K562 (cell line): ENCODE data around the gene LTA4H.

Experiments used
- IFI16 ChIP-seq: fragments of 250-450 bp; sonication (Bioruptor Pico); IDR thresholded peaks from 2 replicates; pipeline ENCODE4 v2.1.2; 2022; ENCODE audit warnings: mild to moderate bottlenecking, inconsistent platforms
- MEIS2 ChIP-seq: fragments of 450-650 bp; IDR thresholded peaks from 2 replicates; pipeline ENCODE4 v1.6.1; 2014; ENCODE audit warnings: mild to moderate bottlenecking; ENCODE audit not compliant: partially characterized antibody
- ZZZ3 ChIP-seq: fragments of 450-650 bp; IDR thresholded peaks from 2 replicates; pipeline ENCODE4 v1.6.1; 2016; ENCODE audit warnings: antibody characterized with exemption, mild to moderate bottlenecking, moderate library complexity
- TF ChIP-seq, protein P1 (sequence below), 3 experiments: IDR thresholded peaks in 2 of 3; conservative IDR thresholded peaks in 1 of 3; 2 replicates each; pipeline ENCODE4 v1.5.1; 2011 to 2012; ENCODE audit warnings: low read length in 3 of 3, mild to moderate bottlenecking in 3 of 3, control low read depth in 2 of 3, improper control_type of control experiment in 1 of 3, inconsistent platforms in 1 of 3, low read depth in 1 of 3, mixed read lengths in 1 of 3, moderate library complexity in 1 of 3; ENCODE audit not compliant: insufficient read depth in 2 of 3

DNA sequence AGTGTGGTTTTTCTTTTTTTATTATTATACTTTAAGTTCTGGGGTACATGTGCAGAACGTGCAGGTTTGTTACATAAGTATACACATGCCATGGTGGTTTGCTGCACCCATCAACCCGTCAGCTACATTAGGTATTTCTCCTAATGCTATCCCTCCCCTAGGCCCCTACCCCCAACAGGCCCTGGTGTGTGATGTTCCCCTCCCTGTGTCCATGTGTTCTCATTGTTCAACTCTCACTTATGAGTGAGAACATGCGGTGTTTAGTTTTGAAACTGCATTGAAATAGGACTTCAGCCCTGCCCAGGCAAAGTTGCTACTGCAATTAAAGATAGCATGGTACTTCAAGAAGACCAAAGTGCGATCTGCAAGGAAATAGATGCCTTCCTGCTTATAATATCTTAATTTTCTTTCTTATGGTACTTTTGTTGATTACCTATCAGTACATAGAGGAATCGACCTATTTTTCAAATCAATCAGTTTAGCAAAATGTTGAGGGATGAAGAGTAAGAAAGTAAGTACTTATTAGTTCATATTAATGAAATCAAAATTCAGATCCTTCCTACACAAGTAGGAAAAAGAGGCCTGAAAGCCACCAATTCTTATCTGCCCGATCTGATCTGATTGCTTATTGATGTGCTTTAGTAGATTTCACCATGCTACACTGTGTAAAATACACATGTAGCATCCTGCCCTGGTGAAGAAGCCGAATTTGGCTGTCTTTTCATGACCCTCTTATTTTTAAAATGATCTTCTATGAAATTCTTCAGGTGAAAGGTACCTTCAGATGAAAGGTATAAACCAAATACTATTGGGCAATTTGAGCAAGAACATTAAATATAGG is 1.6 kb downstream of the LTA4H start:
- TF ChIP-seq MEIS2, result no peak
- no peak for TF ChIP-seq ZZZ3
- TF ChIP-seq, protein P1, sequence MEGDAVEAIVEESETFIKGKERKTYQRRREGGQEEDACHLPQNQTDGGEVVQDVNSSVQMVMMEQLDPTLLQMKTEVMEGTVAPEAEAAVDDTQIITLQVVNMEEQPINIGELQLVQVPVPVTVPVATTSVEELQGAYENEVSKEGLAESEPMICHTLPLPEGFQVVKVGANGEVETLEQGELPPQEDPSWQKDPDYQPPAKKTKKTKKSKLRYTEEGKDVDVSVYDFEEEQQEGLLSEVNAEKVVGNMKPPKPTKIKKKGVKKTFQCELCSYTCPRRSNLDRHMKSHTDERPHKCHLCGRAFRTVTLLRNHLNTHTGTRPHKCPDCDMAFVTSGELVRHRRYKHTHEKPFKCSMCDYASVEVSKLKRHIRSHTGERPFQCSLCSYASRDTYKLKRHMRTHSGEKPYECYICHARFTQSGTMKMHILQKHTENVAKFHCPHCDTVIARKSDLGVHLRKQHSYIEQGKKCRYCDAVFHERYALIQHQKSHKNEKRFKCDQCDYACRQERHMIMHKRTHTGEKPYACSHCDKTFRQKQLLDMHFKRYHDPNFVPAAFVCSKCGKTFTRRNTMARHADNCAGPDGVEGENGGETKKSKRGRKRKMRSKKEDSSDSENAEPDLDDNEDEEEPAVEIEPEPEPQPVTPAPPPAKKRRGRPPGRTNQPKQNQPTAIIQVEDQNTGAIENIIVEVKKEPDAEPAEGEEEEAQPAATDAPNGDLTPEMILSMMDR (IDR thresholded peaks at IDR 0.05 in 2 of 3, conservative IDR thresholded peaks at IDR 0.05 in 1 of 3; ENCODE audit: insufficient read depth in 2 of 3, low read depth in 1 of 3, low read length in 3 of 3), result no peak
- no peak for TF ChIP-seq IFI16
